Smooth muscle cell of trachea (primary cell): ENCODE results near the gene AKAP10. TPM values are rescaled to one million over a fixed set of nuclear protein-coding genes. Genes with fewer than 3 reads are reported as not detected.

Experiments
- total RNA-seq: library from RNA; depleted of rRNA; stranded (reverse); fragments of >200 nt; gene quantifications from 2 replicates; pipeline ENCODE4 v1.2.1, GENCODE V29; 2014

AKAP10 gene, protein sequence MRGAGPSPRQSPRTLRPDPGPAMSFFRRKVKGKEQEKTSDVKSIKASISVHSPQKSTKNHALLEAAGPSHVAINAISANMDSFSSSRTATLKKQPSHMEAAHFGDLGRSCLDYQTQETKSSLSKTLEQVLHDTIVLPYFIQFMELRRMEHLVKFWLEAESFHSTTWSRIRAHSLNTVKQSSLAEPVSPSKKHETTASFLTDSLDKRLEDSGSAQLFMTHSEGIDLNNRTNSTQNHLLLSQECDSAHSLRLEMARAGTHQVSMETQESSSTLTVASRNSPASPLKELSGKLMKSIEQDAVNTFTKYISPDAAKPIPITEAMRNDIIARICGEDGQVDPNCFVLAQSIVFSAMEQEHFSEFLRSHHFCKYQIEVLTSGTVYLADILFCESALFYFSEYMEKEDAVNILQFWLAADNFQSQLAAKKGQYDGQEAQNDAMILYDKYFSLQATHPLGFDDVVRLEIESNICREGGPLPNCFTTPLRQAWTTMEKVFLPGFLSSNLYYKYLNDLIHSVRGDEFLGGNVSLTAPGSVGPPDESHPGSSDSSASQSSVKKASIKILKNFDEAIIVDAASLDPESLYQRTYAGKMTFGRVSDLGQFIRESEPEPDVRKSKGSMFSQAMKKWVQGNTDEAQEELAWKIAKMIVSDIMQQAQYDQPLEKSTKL
- total RNA-seq: 25.6 and 26.5 TPM in 2 replicates

DNA sequence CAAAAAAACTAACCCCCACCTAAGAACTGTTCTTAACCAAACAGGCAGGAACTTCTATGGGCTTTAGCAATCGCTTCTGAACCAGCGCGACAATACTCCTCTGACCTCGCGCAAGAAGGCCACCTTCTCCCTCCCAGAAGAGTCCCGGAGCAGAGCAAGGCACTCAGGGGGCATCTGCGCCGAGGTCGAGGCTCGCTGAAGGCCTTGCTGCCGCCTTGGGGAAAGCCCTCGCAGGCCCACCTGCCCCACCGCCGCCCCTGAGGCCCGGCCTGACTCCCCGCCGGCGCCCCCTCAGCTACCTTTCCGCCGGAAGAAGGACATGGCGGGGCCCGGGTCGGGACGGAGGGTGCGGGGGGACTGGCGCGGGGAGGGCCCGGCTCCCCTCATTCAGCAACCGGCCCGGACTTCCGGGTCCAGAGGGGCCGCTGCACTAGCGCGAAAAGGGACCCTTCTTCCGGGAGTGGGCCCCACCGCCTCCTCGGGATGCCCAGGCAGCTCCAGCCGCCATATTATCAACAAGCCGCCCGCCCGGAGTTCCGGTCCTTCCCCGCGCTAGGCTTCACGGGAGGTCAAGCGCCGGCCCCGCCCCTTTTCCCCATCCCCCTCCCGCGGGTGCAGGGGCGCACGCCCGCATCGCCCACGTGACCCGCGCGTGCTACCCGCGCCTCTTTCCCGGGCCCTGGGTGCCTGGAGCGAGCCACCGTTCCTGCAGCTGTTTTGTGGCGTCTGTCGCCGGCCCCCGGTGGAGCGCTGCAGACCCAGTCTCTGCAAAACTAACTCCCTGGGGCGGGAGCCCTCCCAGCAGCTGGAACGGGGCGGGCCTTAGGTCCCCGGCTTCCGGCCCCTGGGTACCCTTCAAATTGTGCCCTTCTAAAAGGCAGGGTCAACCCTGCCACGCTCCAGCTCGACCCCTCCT is at the start of gene AKAP10:
AKAP10 (minus strand) TSS at position 536 of the 916 bp plus-strand sequence; CDS start at position 387, 149 bp downstream.

DNA sequence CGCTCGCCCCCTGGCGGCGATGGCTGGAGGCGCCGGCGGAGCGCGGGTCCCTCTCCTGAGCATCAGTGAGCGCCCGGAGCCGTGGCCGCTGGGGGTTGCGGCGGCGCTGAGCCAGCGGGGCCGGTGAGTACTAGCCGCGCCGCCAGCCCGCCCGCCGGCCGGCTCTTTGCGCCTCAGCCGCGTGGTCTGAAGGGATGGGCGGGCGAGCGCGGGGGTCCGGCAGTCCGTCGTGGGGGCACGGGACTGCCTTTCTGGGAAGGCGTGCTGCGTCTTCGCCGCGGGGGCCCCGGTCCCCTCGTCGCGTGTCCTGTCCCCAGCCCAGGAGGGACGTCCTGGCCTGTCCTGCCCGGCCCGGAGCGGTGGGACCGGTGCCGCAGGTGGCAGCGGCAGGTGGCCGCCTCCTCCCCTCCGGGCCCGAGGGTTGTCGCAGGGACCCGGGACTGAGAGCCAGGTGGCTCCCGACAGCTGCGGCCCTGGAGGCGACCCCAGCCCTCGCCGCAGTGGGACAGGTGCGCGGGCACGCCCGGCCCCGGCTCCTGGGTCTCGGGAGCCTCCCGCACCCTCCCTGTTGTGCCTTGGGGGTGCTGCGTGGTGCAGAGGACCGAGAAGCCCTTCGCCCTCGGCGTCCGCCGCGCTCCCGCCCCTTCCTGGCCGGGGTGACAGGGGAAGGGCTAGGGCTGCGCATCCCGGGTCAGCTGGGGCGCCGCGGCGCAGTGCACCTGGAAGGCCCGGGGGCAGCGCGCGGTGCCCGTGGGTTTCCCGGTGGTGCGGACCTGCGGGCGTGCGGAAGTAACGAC is 31.9 kb upstream of the AKAP10 start, which contains the start of gene SPECC1:
SPECC1 (plus strand) TSS at position 58 of the 797 bp plus-strand sequence. CDS start 87,293 bp downstream, outside the sequence.

DNA sequence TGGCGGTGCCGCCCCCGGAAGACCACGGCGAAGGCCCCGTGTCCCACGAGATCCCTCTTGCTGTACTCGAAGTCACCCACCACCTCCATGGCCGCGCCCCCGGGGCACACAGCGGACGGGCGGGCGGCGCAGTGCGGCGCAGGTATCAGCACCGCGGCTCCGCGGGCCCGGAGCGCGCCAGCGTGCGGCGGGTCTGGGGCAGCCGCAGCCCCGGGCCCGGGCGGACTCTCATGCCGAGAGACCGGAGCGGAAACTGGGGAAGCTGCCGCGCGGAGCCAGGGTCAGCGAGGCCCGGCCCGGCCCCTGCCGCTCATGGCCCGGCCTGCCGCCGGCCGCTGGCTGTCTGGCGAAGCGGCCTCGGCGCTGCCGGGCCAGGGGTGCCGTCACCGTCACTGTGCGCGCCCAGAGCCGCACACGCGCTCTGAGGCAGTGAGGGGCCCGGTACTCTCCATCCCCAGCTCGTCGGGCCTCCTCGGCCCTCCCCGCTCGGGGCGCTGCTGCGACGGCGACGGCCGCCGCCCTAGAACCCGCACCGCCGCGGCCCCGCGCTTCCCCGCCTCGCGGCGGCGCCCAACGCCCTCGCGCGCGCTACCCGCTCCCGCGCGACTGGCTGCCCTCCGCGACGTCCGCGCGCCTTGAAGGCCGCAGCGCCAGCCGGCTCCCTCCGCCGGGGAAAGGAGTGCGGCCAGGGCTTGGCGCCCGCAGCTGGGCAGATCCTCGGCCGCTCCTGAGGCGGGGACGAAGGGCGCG is 110.1 kb downstream of the AKAP10 start, which contains the start of gene ULK2:
ULK2 (minus strand) TSS at position 608 of the 750 bp plus-strand sequence; CDS start at position 89, 519 bp downstream.

Other genes starting within 250 kb of the AKAP10 start
- 1.3 and 1.6 TPM in 2 replicates for gene ALDH3A1, start 229.5 kb downstream of the AKAP10 start, total RNA-seq
- 18.9 and 37.9 TPM in 2 replicates for gene ULK2, start 109.9 kb downstream of the AKAP10 start, total RNA-seq
- gene SPECC1, start 31.5 kb upstream of the AKAP10 start, total RNA-seq: 1.3 and 2.5 TPM in 2 replicates